Esophagus (tissue), 2 donors: Measurements from ENCODE around the gene GLUL. TPM values are rescaled to one million over a fixed set of nuclear protein-coding genes. Genes with fewer than 3 reads are reported as not detected.

Experiments used
- H3K27ac ChIP-seq, 2 donors: one replicate each; pipeline ENCODE4 v1.5.1; 2013; ENCODE audit warnings: low read depth in 2 of 2, mild to moderate bottlenecking in 2 of 2, inconsistent platforms in 1 of 2, low read length in 1 of 2, moderate library complexity in 1 of 2
- H3K27me3 ChIP-seq, 2 donors: one replicate each; pipeline ENCODE4 v1.6.1; 2013; ENCODE audit warnings: low read length in 2 of 2, control low read depth in 1 of 2, mild to moderate bottlenecking in 1 of 2; ENCODE audit not compliant: insufficient read depth in 2 of 2, control insufficient read depth in 1 of 2
- H3K36me3 ChIP-seq, 2 donors: one replicate each; pipeline ENCODE4 v1.6.1; 2013; ENCODE audit warnings: low read length in 1 of 2; ENCODE audit not compliant: control insufficient read depth in 2 of 2, insufficient read depth in 2 of 2
- H3K4me1 ChIP-seq, 2 donors: one replicate each; pipeline ENCODE4 v1.6.1; 2013; ENCODE audit warnings: low read length in 1 of 2; ENCODE audit not compliant: control insufficient read depth in 2 of 2, insufficient read depth in 2 of 2
- H3K4me3 ChIP-seq, 2 donors: one replicate each; pipeline ENCODE4 v1.5.1; 2013; ENCODE audit warnings: low read length in 2 of 2, mild to moderate bottlenecking in 2 of 2, low read depth in 1 of 2, moderate library complexity in 1 of 2
- H3K9me3 ChIP-seq, 2 donors: one replicate each; pipeline ENCODE4 v1.6.1; 2013; ENCODE audit warnings: mild to moderate bottlenecking in 2 of 2, low read depth in 1 of 2, low read length in 1 of 2, moderate library complexity in 1 of 2; ENCODE audit not compliant: control insufficient read depth in 2 of 2, insufficient read depth in 1 of 2
- WGBS, 2 donors: extraction: QIAGEN DNeasy Blood & Tissue Kit; methylation state at CpG; one replicate each; pipeline ENCODE4 v1.1.7; 2013; 5-methylcytosine and 5-hydroxymethylcytosine counted together
- polyA plus RNA-seq, 2 donors: library from polyadenylated mRNA; stranded (reverse); fragments of 200-250 nt; gene quantifications; one replicate each; pipeline ENCODE4 v1.2.3, GENCODE V29; 2013
- donor health status: healthy with polysubstance abuse.
- donor health status: Bipolar disorder and iron deficiency.

Gene GLUL
- polyA plus RNA-seq, 2 donors = 384 to 627 TPM

GRCh38 chr1:182374101-182374834 is 17.3 kb downstream of the GLUL start:
- Histone ChIP-seq H3K36me3 (no peaks in the 10 kb centered on the region), H3K4me1 (no peaks in the 10 kb centered on the region), H3K27ac (no peak overlapping the region), H3K9me3 (no peaks in the 10 kb centered on the region), H3K27me3 (no peaks in the 10 kb centered on the region), H3K4me3 (no peak overlapping the region)
- WGBS, 2 donors = 56 to 63% methylated on average over 5 of the region's 5 CpGs

- H3K9me3 ChIP-seq = no peaks in the 10 kb centered on the region
- WGBS, 2 donors = 64 to 72% methylated on average over 3 of the region's 3 CpGs
- H3K27me3 ChIP-seq = no peaks in the 10 kb centered on the region
- H3K4me3 ChIP-seq = no peak overlapping the region
- no peak overlapping the region for H3K27ac ChIP-seq
- no peaks in the 10 kb centered on the region for H3K36me3 ChIP-seq
- no peaks in the 10 kb centered on the region for H3K4me1 ChIP-seq
Observed at GRCh38 chr1:182370532-182370931, 21.1 kb downstream of the GLUL start.

- 72 to 73% methylated on average over 4 of the region's 4 CpGs for WGBS, 2 donors
- Histone ChIP-seq H3K4me1 (no peaks in the 10 kb centered on the region), H3K27ac (no peak overlapping the region), H3K4me3 (no peak overlapping the region), H3K27me3 (no peaks in the 10 kb centered on the region), H3K36me3 (no peaks in the 10 kb centered on the region), H3K9me3 (no peaks in the 10 kb centered on the region)
Observed at GRCh38 chr1:182368903-182369302, 22.7 kb downstream of the GLUL start.

- H3K36me3 ChIP-seq = no peaks in the 10 kb centered on the region
- H3K4me1 ChIP-seq = no peaks in the 10 kb centered on the region
- H3K27me3 ChIP-seq = no peaks in the 10 kb centered on the region
- WGBS, 2 donors = 69 to 70% methylated on average over 4 of the region's 4 CpGs
- no peak overlapping the region for H3K27ac ChIP-seq
- no peak overlapping the region for H3K4me3 ChIP-seq
- H3K9me3 ChIP-seq = no peaks in the 10 kb centered on the region
Observed at GRCh38 chr1:182368358-182368757, 23.2 kb downstream of the GLUL start.

GRCh38 chr1:182367926-182368325 is 23.7 kb downstream of the GLUL start:
- Histone ChIP-seq H3K27me3 (no peaks in the 10 kb centered on the region), H3K4me1 (no peaks in the 10 kb centered on the region), H3K36me3 (no peaks in the 10 kb centered on the region), H3K4me3 (no peak overlapping the region), H3K9me3 (no peaks in the 10 kb centered on the region), H3K27ac (no peak overlapping the region)
- 58 to 63% methylated on average over 2 of the region's 2 CpGs for WGBS, 2 donors

GRCh38 chr1:182366596-182366995 is 25.0 kb downstream of the GLUL start:
- 90 to 94% methylated on average over 2 of the region's 2 CpGs for WGBS, 2 donors
- Histone ChIP-seq H3K36me3 (no peaks in the 10 kb centered on the region), H3K9me3 (no peaks in the 10 kb centered on the region), H3K4me3 (no peak overlapping the region), H3K27me3 (no peaks in the 10 kb centered on the region), H3K27ac (no peak overlapping the region), H3K4me1 (no peaks in the 10 kb centered on the region)

GRCh38 chr1:182359645-182360044 is 31.9 kb downstream of the GLUL start:
- 75 to 76% methylated on average over 7 of the region's 7 CpGs for WGBS, 2 donors
- H3K27ac ChIP-seq = no peak overlapping the region
- H3K36me3 ChIP-seq = no peaks in the 10 kb centered on the region
- no peaks in the 10 kb centered on the region for H3K9me3 ChIP-seq
- no peaks in the 10 kb centered on the region for H3K4me1 ChIP-seq
- H3K27me3 ChIP-seq = no peaks in the 10 kb centered on the region
- H3K4me3 ChIP-seq = no peak overlapping the region

- no peaks in the 10 kb centered on the region for H3K36me3 ChIP-seq
- H3K27me3 ChIP-seq = no peaks in the 10 kb centered on the region
- no peak overlapping the region for H3K27ac ChIP-seq
- no peaks in the 10 kb centered on the region for H3K4me1 ChIP-seq
- 45 to 72% methylated on average over 4 of the region's 4 CpGs for WGBS, 2 donors
- no peak overlapping the region for H3K4me3 ChIP-seq
- H3K9me3 ChIP-seq = no peaks in the 10 kb centered on the region
Observed at GRCh38 chr1:182357913-182358312, 33.7 kb downstream of the GLUL start.

GRCh38 chr1:182357171-182357570 is 34.4 kb downstream of the GLUL start:
- H3K36me3 ChIP-seq = no peaks in the 10 kb centered on the region
- H3K4me1 ChIP-seq = no peaks in the 10 kb centered on the region
- WGBS, 2 donors = 68 to 72% methylated on average over 2 of the region's 2 CpGs
- H3K9me3 ChIP-seq = no peaks in the 10 kb centered on the region
- no peaks in the 10 kb centered on the region for H3K27me3 ChIP-seq
- no peak overlapping the region for H3K4me3 ChIP-seq
- H3K27ac ChIP-seq = no peak overlapping the region

GRCh38 chr1:182355723-182356098 is 35.9 kb downstream of the GLUL start:
- H3K27ac ChIP-seq = no peak overlapping the region
- 68 to 90% methylated on average over 2 of the region's 2 CpGs for WGBS, 2 donors
- no peak overlapping the region for H3K4me3 ChIP-seq
- no peaks in the 10 kb centered on the region for H3K4me1 ChIP-seq
- H3K9me3 ChIP-seq = no peaks in the 10 kb centered on the region
- H3K27me3 ChIP-seq = no peaks in the 10 kb centered on the region
- no peaks in the 10 kb centered on the region for H3K36me3 ChIP-seq
